ENCODE data around the gene UBAP1L.

DNA sequence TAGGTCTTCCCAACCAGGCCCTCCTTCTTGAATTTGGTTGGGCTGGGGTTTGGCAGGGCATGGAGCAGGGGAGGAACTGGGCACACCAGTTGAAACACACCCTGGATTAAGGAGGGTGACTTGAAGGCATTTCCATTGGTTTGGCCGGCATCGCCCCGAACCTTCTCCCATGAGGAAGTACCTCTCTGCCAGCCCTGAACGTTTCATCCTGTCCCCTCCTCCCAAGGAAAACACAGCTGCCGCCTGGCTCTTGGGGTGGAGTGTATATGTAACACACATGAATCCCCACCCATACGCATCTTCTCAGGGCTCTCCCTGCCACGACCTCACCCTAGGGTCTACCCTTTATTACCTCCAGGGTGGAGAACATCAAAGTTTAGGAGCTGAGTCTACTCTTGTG, 14.6 kb downstream of the UBAP1L start:
- TF ChIP-seq CTCF (IDR thresholded peaks at IDR 0.05): no peak
- no peak for TF ChIP-seq POLR2A (IDR thresholded peaks at IDR 0.05)
